ENCODE measurements around the gene DOK6.

- TF ChIP-seq CTCF (conservative IDR thresholded peaks at IDR 0.05; ENCODE audit: low read depth, low read length) (no peak), EZH2 (IDR thresholded peaks at IDR 0.05; ENCODE audit: low read length, unreplicated experiment) (no peak), EZH2phosphoT487 (IDR thresholded peaks at IDR 0.05; ENCODE audit: borderline replicate concordance, low read length) (no peak)
Observed at GRCh38 chr18:69651243-69651642, 250.6 kb downstream of the DOK6 start.
